Non-pigmented ciliary epithelial cell (primary cell): ENCODE results near the gene EEA1.
"Not testable (repeated sequence)": the region's sequence is repeated elsewhere in the genome, so short reads cannot be mapped to it uniquely, and the experiment has no call there.

Experiments
- DNase-seq: peaks from one replicate; pipeline ENCODE4 v3.0.0-alpha.2; 2010; ENCODE audit warnings: low read depth

EEA1 gene

DNA sequence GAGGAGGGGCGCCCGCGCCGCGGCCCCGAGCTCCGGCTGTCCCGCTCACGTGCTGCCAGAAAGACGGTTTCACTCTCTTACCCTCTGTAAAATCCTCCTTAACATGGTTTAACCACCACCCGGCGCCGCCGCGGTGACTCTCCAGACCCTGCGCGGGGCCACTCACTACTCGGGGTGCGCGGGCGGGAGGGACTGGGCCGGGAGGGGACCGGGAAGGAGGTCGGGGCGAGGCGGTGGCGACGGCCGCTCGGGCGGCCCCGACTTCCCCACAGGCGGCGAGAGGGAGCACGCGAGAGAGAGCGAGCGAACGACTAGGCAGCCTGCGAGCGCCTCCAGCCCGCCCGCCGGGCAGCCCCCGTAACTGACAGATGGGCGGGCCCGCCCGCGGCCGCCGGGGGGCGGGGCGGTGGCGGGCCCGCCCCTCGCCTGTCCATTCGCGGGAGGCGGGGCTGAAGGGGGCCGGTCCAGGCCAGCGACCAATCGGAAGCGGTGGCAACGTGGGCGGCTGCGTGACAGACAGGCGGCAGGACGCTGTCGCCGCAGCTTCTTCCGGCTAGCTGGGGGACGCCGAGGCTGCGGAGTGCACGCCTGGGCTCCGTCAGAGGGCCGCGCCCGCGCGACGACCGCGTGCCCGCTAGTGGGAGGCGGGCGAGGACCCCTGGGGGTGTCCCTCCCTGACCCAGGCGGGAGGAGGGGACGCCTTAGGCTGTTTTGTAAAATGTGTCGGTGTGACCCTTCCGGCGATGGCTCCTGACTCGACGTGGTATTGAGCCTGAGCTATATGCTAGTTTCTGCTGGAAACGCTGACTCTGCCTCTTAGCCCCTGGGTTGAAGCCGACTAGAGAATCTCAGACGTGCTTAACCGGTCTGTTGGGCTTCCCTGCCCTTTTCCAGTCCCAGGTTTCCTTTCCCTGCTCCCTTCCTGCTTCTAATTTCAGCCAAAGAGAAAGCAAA lies at the start of gene EEA1:
Gene EEA1 (minus strand): TSS at position 334 of the 954 bp plus-strand sequence. CDS start 229 bp downstream, at position 105.
- DNase-seq, result peak; percentile 73

- DNase-seq, result no peak
Observed at GRCh38 chr12:92978607-92979006, 49.5 kb upstream of the EEA1 start.

DNA sequence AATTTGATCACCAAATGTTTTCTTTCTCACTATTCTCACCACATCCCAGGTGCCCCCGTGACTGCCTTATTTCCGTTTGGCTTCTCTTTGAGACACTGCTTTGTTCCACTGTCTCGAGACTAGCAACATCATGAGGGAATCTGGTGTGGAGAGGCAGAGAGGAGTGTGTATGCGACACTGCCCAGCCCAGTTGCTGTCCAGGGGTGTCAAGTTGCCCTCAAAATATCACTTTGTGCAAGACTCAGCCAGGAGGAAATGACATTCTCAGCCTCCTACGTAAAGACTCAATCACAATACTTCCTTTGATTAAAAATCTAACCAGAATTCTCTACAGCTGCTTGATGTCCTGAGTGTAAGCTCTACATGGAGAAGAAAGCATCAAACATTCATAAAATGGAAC lies 48.2 kb upstream of the EEA1 start:
- no peak for DNase-seq

DNA sequence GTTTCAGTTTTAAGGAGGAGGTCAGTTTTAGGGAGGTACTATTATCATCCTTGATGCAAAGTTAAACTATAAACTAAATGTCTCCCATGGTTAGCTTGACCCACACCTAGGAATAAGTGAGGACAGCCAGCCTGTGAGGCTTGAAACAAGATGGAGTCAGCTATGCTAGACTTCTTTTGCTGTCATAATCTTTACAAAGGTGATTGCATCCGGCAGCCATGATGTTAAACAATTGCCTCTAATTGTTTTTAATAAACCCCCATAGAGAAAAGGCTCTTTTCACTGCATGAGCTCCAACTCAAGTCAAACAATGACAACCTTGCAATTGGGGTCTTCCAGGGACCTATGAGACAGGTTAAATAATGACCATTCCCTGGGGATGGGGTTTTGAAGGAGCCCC lies 45.7 kb upstream of the EEA1 start:
- DNase-seq, result no peak

- DNase-seq, result peak; percentile 73
Observed at GRCh38 chr12:92973614-92974013, 44.5 kb upstream of the EEA1 start.

GRCh38 chr12:92971859-92972524 lies 42.9 kb upstream of the EEA1 start:
- DNase-seq, result peak; percentile 73

DNA sequence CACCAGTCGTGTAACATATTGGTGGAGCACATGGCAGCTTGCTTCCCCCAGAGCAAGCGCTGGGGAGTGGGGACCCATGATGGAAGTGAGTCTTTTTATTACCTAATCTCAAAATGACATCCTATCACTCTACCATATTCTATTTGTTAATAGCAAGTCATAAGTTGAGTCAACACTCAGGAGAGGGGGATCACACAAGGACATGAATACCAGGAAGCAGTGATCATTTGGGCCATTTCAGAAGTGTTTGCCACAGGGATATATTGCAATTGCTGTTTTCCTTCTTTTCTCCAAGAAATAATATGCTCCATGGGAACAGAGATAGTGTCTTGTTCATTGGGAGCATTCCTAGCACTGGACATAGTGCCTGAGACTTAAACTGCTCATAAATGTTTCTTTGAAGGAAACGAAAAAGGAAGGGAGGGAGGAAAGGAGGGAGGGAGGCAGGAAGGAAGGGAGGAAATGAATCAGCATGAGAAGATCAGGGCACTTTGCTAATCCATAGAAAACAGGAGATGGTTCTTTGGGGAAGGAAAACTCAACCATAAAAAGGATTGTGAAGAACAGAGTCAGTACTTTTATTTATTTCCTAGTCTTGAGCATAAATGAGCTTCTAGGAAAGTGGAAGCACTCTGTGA lies 39.2 kb upstream of the EEA1 start:
- DNase-seq, result no peak

DNA sequence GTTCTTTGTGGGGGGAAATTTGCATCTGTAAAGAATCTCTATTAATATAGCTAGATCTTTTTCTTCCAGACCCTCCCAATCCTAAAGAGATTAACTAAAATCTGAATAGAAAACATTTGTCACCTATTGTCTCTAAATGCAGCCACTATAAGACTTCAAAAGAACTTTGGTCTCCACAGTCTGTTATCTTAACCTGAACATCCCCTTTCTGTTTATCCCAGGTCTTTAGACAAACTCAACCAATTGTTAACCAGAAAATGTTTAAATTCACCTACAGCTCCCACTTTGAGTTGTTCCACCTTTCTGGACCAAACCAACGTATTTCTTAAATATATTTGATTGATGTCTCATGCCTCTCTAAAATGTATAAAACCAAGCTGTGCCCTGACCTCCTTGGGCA lies 35.3 kb upstream of the EEA1 start:
- DNase-seq, result not testable (repeated sequence)

GRCh38 chr12:92961949-92962348 lies 32.9 kb upstream of the EEA1 start:
- DNase-seq, result no peak

DNA sequence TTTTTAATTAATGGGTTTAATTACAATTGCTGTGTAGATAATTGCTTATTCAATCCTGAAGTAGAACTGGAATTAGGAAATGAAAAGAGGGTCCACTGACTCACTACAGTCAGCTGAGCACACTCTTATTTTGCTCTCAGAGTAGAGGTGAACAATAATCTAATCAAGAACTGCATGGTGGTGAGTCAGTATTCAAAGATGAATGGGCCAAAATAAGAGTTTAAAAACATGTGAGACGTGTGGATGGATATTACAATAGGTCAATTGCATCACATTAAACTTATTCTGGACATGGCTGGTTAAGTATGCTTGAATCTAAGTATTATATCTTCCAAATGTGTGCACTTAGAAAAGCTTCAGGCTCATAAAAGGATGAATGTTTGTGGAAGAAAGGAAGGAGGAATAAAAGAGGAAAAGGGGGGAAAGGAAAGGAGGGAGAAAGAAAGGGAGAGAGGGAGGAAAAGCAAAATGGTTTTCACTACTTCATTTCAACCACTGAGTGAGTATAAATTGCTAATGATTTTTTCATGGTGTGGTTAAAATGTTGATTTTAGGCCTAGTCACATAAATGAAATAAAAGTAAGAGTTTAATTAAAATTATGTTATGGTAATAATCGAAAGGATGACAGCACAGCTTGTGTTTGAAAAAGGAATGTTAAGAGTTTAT lies 27.0 kb upstream of the EEA1 start:
- DNase-seq, result peak; percentile 68

DNA sequence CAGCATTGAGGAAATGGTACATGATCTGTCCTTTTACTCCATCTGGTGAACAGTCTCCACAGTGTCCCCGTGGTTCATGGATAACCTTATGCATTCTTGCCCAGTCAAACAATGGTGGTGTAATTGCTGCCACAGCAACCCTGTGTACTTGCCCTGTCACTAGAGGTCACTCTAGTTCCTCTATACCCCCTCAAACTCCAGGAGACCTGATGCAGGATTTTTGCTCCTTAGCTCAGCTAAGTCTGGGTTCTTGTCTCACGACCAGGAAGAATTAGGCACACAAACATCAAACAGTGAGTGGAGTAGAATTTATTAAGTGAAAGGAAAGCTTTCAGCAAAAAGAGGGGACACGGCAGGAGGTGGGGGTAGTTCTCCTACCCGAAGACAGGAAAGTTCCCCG lies 24.7 kb upstream of the EEA1 start:
- no peak for DNase-seq

DNA sequence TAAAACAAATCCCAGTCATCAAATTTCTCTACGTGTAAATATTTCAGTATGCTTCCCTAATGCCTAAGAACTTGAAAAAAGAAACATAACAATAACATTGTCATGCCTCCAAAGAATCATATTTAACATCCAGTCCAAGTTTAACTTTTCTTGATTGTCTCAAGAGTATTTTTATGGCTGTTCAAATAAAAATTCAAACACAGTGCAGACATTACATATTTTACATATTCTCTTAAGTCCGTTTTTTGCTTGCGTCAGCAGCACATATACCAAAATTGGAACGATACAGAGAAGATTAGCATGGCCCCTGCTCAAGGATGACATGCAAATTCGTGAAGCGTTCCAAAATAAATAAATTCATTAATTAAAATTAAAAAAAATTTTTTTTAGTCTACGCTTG lies 23.3 kb upstream of the EEA1 start:
- DNase-seq, result no peak

- DNase-seq, result no peak
Observed at GRCh38 chr12:92951006-92951405, 21.9 kb upstream of the EEA1 start.

- no peak for DNase-seq
Observed at GRCh38 chr12:92950011-92950410, 20.9 kb upstream of the EEA1 start.

DNA sequence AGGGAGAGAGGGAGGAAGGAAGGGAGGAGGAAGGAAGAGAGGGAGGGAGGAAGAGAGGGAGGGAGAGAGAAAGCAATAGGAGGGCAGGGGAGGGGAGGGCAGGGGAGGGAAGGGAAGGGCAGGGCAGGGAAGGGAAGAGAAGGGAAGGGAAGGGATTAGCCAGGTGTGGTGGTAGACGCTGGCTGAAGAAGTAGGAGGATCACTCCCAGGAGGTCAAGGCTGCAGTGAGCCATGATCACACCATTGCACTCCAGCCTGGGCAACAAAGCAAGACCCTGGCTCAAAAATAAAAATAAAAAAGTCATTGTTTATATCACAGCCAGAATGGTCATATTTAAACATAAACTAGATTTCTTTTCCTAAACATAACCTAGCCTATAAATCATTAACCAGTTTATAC lies 20.4 kb upstream of the EEA1 start:
- no peak for DNase-seq

- DNase-seq, result no peak
Observed at GRCh38 chr12:92947589-92948215, 18.6 kb upstream of the EEA1 start.

- no peak for DNase-seq
Observed at GRCh38 chr12:92945659-92946220, 16.6 kb upstream of the EEA1 start.

GRCh38 chr12:92943482-92944250 lies 14.6 kb upstream of the EEA1 start:
- no peak for DNase-seq

- no peak for DNase-seq
Observed at GRCh38 chr12:92942905-92943304, 13.8 kb upstream of the EEA1 start.

GRCh38 chr12:92939116-92939515 lies 10.0 kb upstream of the EEA1 start:
- no peak for DNase-seq

DNA sequence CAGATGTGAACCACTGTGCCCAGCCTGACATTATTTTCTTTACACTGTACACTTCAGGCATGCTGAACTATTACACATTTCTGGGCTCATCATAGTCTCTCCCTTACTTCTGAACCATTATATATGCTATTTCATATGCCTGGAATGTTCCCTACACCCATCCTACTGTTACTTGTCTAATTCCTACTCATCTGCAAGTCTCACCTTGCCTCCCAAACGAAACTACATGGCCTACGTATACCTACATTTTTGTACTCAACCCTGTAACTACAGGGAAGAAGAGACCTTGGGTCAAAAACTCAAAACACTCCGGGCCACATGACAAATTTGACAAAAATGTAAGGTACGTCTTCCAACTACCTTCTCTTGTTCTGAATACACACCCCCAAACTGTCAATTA lies 9.5 kb upstream of the EEA1 start:
- no peak for DNase-seq
